HEK293T (cell line): ENCODE measurements around the gene DNAJC9.

Experiments
- CTCF ChIA-PET: fragments of 350-600 bp; formaldehyde crosslinking; extraction: SDS; loops from one replicate; lab custom pipeline; 2021; ENCODE audit warnings: antibody characterized with exemption, inconsistent platforms; lab: Yijun Ruan, JAX
- POLR2A ChIA-PET: fragments of 350-600 bp; formaldehyde crosslinking; extraction: SDS; loops from one replicate; lab custom pipeline; 2020; ENCODE audit warnings: antibody characterized with exemption, inconsistent platforms; lab: Yijun Ruan, JAX
- DNase-seq: peaks from one replicate; pipeline ENCODE4 v3.0.0; 2012; ENCODE audit warnings: mixed read lengths; ENCODE audit errors: extremely low spot score
- ARNT ChIP-seq: fragments of 450-650 bp; IDR thresholded peaks from 2 replicates; pipeline ENCODE4 v1.6.1; 2017; ENCODE audit warnings: mild to moderate bottlenecking
- BHLHE40 ChIP-seq: fragments of 450-650 bp; IDR thresholded peaks from 2 replicates; pipeline ENCODE4 v1.6.1; 2016; ENCODE audit warnings: mild to moderate bottlenecking, moderate library complexity, borderline replicate concordance
- CTBP1 ChIP-seq: fragments of 450-650 bp; IDR thresholded peaks from 2 replicates; pipeline ENCODE4 v1.6.1; 2016; ENCODE audit warnings: borderline replicate concordance
- ELF4 ChIP-seq: fragments of 450-650 bp; IDR thresholded peaks from 2 replicates; pipeline ENCODE4 v1.6.1; 2017; ENCODE audit warnings: antibody characterized with exemption
- FOXA1 ChIP-seq: fragments of 450-650 bp; IDR thresholded peaks from 2 replicates; pipeline ENCODE4 v1.6.1; 2016; ENCODE audit warnings: mild to moderate bottlenecking
- FOXK2 ChIP-seq: fragments of 450-650 bp; IDR thresholded peaks from 2 replicates; pipeline ENCODE4 v1.6.1; 2016; ENCODE audit warnings: mild to moderate bottlenecking
- FOXM1 ChIP-seq: fragments of 450-650 bp; IDR thresholded peaks from 2 replicates; pipeline ENCODE4 v1.6.1; 2017; ENCODE audit warnings: mild to moderate bottlenecking, borderline replicate concordance
- HDGF ChIP-seq: fragments of 450-650 bp; IDR thresholded peaks from 2 replicates; pipeline ENCODE4 v1.6.1; 2017; ENCODE audit warnings: antibody characterized with exemption, borderline replicate concordance
- L3MBTL2 ChIP-seq: fragments of 450-650 bp; conservative IDR thresholded peaks from 2 replicates; pipeline ENCODE4 v1.6.1; 2016; ENCODE audit warnings: mild to moderate bottlenecking
- LEF1 ChIP-seq: fragments of 450-650 bp; IDR thresholded peaks from 2 replicates; pipeline ENCODE4 v1.6.1; 2017; ENCODE audit warnings: mild to moderate bottlenecking, borderline replicate concordance
- NFRKB ChIP-seq: fragments of 450-650 bp; IDR thresholded peaks from 2 replicates; pipeline ENCODE4 v1.6.1; 2016; ENCODE audit warnings: mild to moderate bottlenecking, moderate library complexity
- PKNOX1 ChIP-seq: fragments of 450-650 bp; IDR thresholded peaks from 2 replicates; pipeline ENCODE4 v1.6.1; 2016
- SP1 ChIP-seq: fragments of 450-650 bp; IDR thresholded peaks from 2 replicates; pipeline ENCODE4 v1.6.1; 2017
- SUZ12 ChIP-seq: fragments of 450-650 bp; IDR thresholded peaks from 2 replicates; pipeline ENCODE4 v1.6.1; 2016; ENCODE audit warnings: mild to moderate bottlenecking
- TARDBP ChIP-seq: fragments of 450-650 bp; IDR thresholded peaks from 2 replicates; pipeline ENCODE4 v1.6.1; 2016
- ZNF384 ChIP-seq: fragments of 450-650 bp; IDR thresholded peaks from 2 replicates; pipeline ENCODE4 v1.6.1; 2016

The DNAJC9 gene

GRCh38 chr10:73206385-73206784, 40.7 kb downstream of the DNAJC9 start:
- ChIA-PET CTCF (no interaction called here), POLR2A (interaction anchor here (1.0 kb wide), 1 partner anchor 35 kb away, joined by 3 read pairs; no protein-coding TSS in a partner anchor)
- no peak for TF ChIP-seq NFRKB
- TF ChIP-seq ARNT, result no peak
- DNase-seq, result no peak

- CTCF ChIA-PET, result no interaction called here
- POLR2A ChIA-PET, result no interaction called here
- DNase-seq, result no peak
- TF ChIP-seq ARNT (no peak), ZNF384 (no peak), CTBP1 (no peak), FOXA1 (no peak), LEF1 (no peak), SP1 (no peak), L3MBTL2 (no peak), NFRKB (no peak), PKNOX1 (no peak), FOXM1 (no peak), SUZ12 (no peak), FOXK2 (no peak), HDGF (no peak), TARDBP (no peak), ELF4 (no peak), BHLHE40 (no peak)
Measured at GRCh38 chr10:73205890-73206289, 41.2 kb downstream of the DNAJC9 start.

- ChIA-PET CTCF (no interaction called here), POLR2A (no interaction called here)
- no peak for TF ChIP-seq FOXA1
- no peak for TF ChIP-seq FOXM1
- no peak for DNase-seq
Measured at GRCh38 chr10:73205081-73205480, 42.0 kb downstream of the DNAJC9 start.
